ENCODE measurements around the gene TTC23L. TPM values are rescaled to one million over a fixed set of nuclear protein-coding genes. Genes with fewer than 3 reads are reported as not detected.
A peak's percentile ranks its signal among the peaks of the same experiment; 100 is the strongest.

The TTC23L gene
- total RNA-seq, 4 donors from 2014 or later: 0.38 to 3.2 (median 0.94) TPM

GRCh38 chr5:34924462-34924765 lies 85.5 kb downstream of the TTC23L start:
- TF ChIP-seq CTCF (IDR thresholded peaks at IDR 0.05): no peak
- no peak for TF ChIP-seq POLR2A (IDR thresholded peaks at IDR 0.05)
- H3K4me3 ChIP-seq (ENCODE audit: low read depth, poor library complexity, severe bottlenecking): no peak overlapping the region
- intact Hi-C loops (cut with DNase I; ENCODE audit: low total_unique reads): no loop called here
- no peak for DNase-seq (ENCODE audit: low spot score in 2 of 2)

GRCh38 chr5:34926318-34926888 lies 87.4 kb downstream of the TTC23L start:
- H3K4me3 ChIP-seq (ENCODE audit: low read depth, poor library complexity, severe bottlenecking): no peak overlapping the region
- intact Hi-C loops (cut with DNase I; ENCODE audit: low total_unique reads): no loop called here
- 84 to 97% methylated on average over 3 of the region's 3 CpGs for WGBS, 2 donors
- DNase-seq (ENCODE audit: low spot score in 2 of 2): no peak
- TF ChIP-seq CTCF (IDR thresholded peaks at IDR 0.05) (no peak), POLR2A (IDR thresholded peaks at IDR 0.05) (no peak)

- WGBS, 2 donors: 88 to 95% methylated on average over 5 of the region's 5 CpGs
- TF ChIP-seq POLR2A (IDR thresholded peaks at IDR 0.05) (no peak), CTCF (IDR thresholded peaks at IDR 0.05) (no peak)
- DNase-seq (ENCODE audit: low spot score in 2 of 2): no peak
- intact Hi-C loops (cut with DNase I; ENCODE audit: low total_unique reads): no loop called here
- H3K4me3 ChIP-seq (ENCODE audit: low read depth, poor library complexity, severe bottlenecking): no peak overlapping the region
Measured at GRCh38 chr5:34927785-34928184, 88.8 kb downstream of the TTC23L start.

GRCh38 chr5:34928267-34928666 lies 89.3 kb downstream of the TTC23L start:
- 90 to 92% methylated on average over 5 of the region's 5 CpGs for WGBS, 2 donors
- TF ChIP-seq CTCF (IDR thresholded peaks at IDR 0.05) (no peak), POLR2A (IDR thresholded peaks at IDR 0.05) (no peak)
- H3K4me3 ChIP-seq (ENCODE audit: low read depth, poor library complexity, severe bottlenecking): no peak overlapping the region
- intact Hi-C loops (cut with DNase I; ENCODE audit: low total_unique reads): no loop called here
- DNase-seq (ENCODE audit: low spot score in 2 of 2): no peak

GRCh38 chr5:34929134-34929719 lies 90.3 kb downstream of the TTC23L start, which contains the start of gene DNAJC21:
Gene DNAJC21 (plus strand): TSS chr5:34929559. CDS start chr5:34929820, 261 bp downstream.
- H3K4me3 ChIP-seq (ENCODE audit: low read depth, poor library complexity, severe bottlenecking): peak within 1 kb of the TSS; percentile 92
- intact Hi-C loops (cut with DNase I; ENCODE audit: low total_unique reads): no loop called here
- 0 to 2% methylated on average over 37 to 55 of the region's 63 CpGs for WGBS, 2 donors
- DNase-seq (ENCODE audit: low spot score in 2 of 2): peak; percentile 96 to 99
- TF ChIP-seq CTCF (IDR thresholded peaks at IDR 0.05) (no peak), POLR2A (IDR thresholded peaks at IDR 0.05) (no peak)

All from lower leg skin (tissue), 4 donors.